ENCODE data around the gene SLC22A23. TPM values are rescaled to one million over a fixed set of nuclear protein-coding genes. Genes with fewer than 3 reads are reported as not detected.
A peak's percentile ranks its signal among the peaks of the same experiment; 100 is the strongest.

The SLC22A23 gene
- 10 to 100 TPM; 26.6 to 42.6 (median 37.6) TPM for total RNA-seq

- H3K9me3 ChIP-seq = no peaks in the 10 kb centered on the region
- no peaks in the 10 kb centered on the region for H3K27me3 ChIP-seq
- peaks cover 19 to 52% (median 21%) of the 10 kb centered on the region in 3 donors for H3K4me1 ChIP-seq
- peak within 1 kb of the TSS; percentile 74 to 86 (median 80) for H3K4me3 ChIP-seq
- no peaks in the 10 kb centered on the region for H3K36me3 ChIP-seq
- WGBS, 2 donors = 3% methylated on average over 7 of the region's 97 CpGs; no CpG with 5 or more reads in 1 of the 2 donors
- peak within 1 kb of the TSS; percentile 82 to 89 (median 84) for H3K27ac ChIP-seq
- intact Hi-C loops (cut with DNase I) = no loop called here
- DNase-seq = no peak
- TF ChIP-seq CTCF (IDR thresholded peaks at IDR 0.05) (peak; percentile 60 to 92 (median 79)), POLR2A (IDR thresholded peaks at IDR 0.05) (peak in 2 of 4 donors; percentile 29 to 55)
Measured at GRCh38 chr6:3456898-3457709, at the start of gene SLC22A23. SLC22A23 (minus strand) TSS chr6:3457050; CDS start chr6:3456559, 491 bp downstream.

- no peak overlapping the region for H3K4me3 ChIP-seq
- no peaks in the 10 kb centered on the region for H3K9me3 ChIP-seq
- WGBS, 2 donors = 83% methylated on average over 4 of the region's 4 CpGs; no CpG with 5 or more reads in 1 of the 2 donors
- peaks cover 0 to 42% (median 14%) of the 10 kb centered on the region in 3 donors for H3K4me1 ChIP-seq
- no peak overlapping the region for H3K27ac ChIP-seq
- no peak for DNase-seq
- H3K27me3 ChIP-seq = no peaks in the 10 kb centered on the region
- H3K36me3 ChIP-seq = no peaks in the 10 kb centered on the region
- TF ChIP-seq POLR2A (IDR thresholded peaks at IDR 0.05) = no peak
- no peak for TF ChIP-seq CTCF (IDR thresholded peaks at IDR 0.05)
- intact Hi-C loops (cut with DNase I) = no loop called here
Measured at GRCh38 chr6:3506200-3506599, 49.4 kb upstream of the SLC22A23 start.

GRCh38 chr6:3504938-3505805, 48.3 kb upstream of the SLC22A23 start:
- no peaks in the 10 kb centered on the region for H3K9me3 ChIP-seq
- TF ChIP-seq POLR2A (IDR thresholded peaks at IDR 0.05) (no peak), CTCF (IDR thresholded peaks at IDR 0.05) (no peak)
- H3K36me3 ChIP-seq = no peaks in the 10 kb centered on the region
- H3K4me3 ChIP-seq = no peak overlapping the region
- intact Hi-C loops (cut with DNase I) = no loop called here
- peaks cover 0 to 38% (median 7%) of the 10 kb centered on the region in 3 donors for H3K4me1 ChIP-seq
- no peaks in the 10 kb centered on the region for H3K27me3 ChIP-seq
- WGBS, 2 donors = 90 to 94% methylated on average over 11 of the region's 13 CpGs
- DNase-seq = no peak
- H3K27ac ChIP-seq = no peak overlapping the region

GRCh38 chr6:3504354-3504753, 47.5 kb upstream of the SLC22A23 start:
- peaks cover 0 to 40% (median 10%) of the 10 kb centered on the region in 3 donors for H3K4me1 ChIP-seq

More at GRCh38 chr6:3504354-3504753, 47.5 kb upstream of the SLC22A23 start:
- TF ChIP-seq CTCF (IDR thresholded peaks at IDR 0.05) = no peak
- no peak for TF ChIP-seq POLR2A (IDR thresholded peaks at IDR 0.05)
- intact Hi-C loops (cut with DNase I) = no loop called here
- Histone ChIP-seq H3K36me3 (no peaks in the 10 kb centered on the region), H3K4me3 (no peak overlapping the region), H3K9me3 (no peaks in the 10 kb centered on the region), H3K27ac (no peak overlapping the region), H3K27me3 (no peaks in the 10 kb centered on the region)
- DNase-seq = no peak
- 62 to 86% methylated on average over 4 to 5 of the region's 5 CpGs for WGBS, 2 donors
